Cardiac septum (tissue), 1 donor: ENCODE data around the gene ATP6V0A4. TPM values are rescaled to one million over a fixed set of nuclear protein-coding genes. Genes with fewer than 3 reads are reported as not detected.
"Not testable (repeated sequence)": the region's sequence is repeated elsewhere in the genome, so short reads cannot be mapped to it uniquely, and the experiment has no call there.

Experiments used
- DNase-seq: peaks from one replicate; pipeline ENCODE4 v3.0.0-alpha.2; 2020; ENCODE audit warnings: low spot score
- intact Hi-C: fragments of 100-400 bp; cut with DNase I; formaldehyde crosslinking; loops from one replicate; pipeline ENCODE4 v1.14.0; 2022
- long read RNA-seq: library from polyadenylated mRNA; unstranded; transcript quantifications from one replicate; pipeline ENCODE4 v2.0.0, GENCODE V29; 2021
- total RNA-seq: library from RNA; stranded (reverse); fragmentation: NEBNext Ultra II Directional; extraction: Animal tissue kit (Norgen Biotek cat#: 25700); gene quantifications from one replicate; pipeline ENCODE4 v1.2.1, GENCODE V29; 2021
- donor health status: DM: no; HTN: no; CAD: no.

ATP6V0A4 gene
- total RNA-seq: not detected
- long read RNA-seq: 0 reads

DNA sequence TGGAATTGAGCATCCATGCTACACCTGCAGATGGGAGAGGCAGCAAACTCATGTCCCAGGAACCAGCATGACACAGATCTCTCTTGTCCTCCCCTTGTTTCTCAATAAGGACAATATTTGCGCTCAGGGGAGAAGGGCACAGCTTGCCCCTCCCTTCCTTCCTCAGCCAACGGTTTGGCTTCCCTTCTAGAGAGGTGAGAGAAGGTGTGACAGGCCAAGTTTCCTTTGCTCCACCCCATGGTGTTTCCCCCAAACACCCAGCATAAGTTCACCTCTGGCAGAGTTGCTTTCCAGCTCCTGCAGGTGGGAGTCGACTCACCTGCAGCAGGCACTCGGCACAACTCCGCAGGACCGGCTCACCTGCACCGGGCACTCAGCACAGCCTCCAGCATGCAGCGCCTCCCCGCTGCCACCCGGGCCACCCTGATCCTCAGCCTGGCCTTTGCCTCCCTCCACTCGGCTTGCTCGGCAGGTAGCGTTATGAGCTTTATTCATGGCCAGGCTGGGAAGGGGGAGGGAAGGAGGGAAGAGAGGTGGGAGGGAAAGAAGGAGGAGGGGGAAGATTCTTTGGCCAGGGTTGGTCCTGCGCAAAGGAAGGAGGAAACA, at the start of gene ATP6V0A4, which contains the start of gene TMEM213:
ATP6V0A4 (minus strand) TSS at position 482 of the 606 bp plus-strand sequence. CDS start 26,949 bp downstream, outside the sequence.
TMEM213 (plus strand) TSS at position 280 of the 606 bp plus-strand sequence; CDS start at position 391, 111 bp downstream.
- no peak for DNase-seq
- intact Hi-C loops: no loop called here

DNA sequence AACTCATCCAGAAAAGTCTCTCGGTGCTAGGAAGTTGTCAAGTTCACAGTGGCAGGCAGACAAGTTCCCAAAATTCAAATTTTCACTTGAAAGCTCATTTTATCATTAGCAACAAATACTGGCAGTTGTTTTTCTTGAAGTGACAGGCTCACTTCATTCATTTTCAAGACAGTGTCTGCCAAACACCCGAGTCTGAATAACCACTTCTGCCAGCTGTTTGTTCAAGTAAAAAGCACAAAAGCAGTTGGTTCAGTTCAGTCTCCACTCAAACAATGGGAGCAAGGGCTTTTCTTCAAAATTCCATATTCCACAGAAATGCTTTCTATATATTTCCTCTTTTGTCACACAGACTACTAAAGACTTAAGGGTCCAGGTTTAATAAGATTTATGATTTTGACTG, 47.7 kb upstream of the ATP6V0A4 start:
- intact Hi-C loops: no loop called here
- DNase-seq: no peak

DNA sequence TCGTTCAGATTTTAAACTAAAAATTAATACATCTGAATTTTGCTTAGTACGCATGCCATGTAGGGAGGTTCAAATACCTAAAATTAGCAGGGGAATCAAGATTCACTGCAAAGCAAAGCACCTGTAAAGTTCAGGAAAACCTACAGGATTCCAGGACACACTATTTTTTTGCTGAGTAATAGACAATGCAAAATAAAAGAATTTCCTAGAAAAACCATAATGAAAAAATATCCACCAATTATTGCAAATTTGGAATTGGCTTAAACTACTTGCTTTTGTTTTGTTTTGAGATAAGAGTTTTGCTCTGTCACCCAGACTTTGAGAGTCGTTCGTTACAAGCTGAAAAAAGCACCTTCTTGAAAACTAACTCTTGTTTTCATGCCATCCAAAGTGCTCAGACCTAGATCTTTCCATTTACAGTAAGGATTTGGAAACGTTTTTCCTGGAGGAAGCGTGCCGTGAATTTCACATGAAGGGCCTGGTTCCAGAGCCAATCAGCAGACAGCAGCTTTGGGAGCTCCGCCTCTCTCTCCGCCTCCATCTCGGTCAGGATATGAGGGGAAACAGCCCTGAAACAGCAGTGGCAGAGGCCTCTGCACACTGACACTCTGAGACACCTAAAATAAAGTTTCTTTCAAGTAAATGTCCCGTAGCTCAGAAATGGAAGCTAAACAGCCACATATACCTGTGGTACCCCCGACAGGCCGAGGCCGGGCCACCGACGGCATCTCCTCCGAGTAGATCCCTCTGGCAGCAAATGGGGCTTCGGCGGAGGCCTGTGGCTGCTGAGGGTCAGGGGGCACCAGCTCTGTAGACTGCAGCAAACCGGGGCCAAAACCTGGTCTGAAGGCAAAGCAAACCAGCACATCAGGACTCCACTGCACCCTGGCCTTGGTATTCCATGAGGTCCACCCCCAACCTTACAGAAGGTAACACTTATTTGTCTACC, 45.9 kb upstream of the ATP6V0A4 start:
- no peak for DNase-seq
- intact Hi-C loops: no loop called here

DNA sequence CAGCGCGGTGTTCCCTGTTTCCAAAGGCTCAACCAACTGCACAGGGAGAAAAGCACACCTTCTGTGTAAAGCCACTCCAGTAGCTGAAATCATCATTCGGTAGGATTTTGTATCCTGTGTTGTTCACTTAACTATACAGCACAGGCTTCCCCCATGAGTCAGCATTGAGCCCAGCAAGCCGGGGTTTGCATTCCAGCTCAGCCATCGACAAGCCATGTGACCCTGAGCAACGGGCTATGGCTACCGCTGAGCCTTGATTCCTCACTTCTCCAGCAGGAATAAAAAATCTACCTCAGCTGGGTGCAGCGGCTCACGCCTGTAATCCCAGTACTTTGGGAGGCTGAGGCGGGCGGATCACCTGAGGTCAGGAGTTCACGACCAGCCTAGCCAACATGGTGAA, 44.1 kb upstream of the ATP6V0A4 start:
- no peak for DNase-seq
- intact Hi-C loops: no loop called here

DNA sequence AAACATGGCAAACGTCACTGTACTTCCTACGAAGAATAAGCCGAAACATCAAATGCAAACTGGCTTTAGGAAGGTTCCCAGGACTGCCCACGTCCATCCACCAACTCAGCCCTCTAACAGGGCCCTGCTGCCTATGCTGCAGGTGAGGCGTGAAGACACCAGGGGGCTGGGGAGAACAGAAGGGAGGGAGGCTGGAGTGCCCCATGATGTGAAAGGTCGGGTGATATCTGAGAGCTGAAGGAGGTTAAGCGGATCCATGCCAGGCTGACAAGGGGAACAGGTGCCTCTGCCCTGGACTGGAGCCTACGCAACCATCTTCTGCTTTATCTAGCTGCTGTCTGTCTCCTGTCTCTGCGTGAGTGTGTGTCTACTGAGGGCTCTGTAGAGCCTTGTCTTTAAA, 40.2 kb upstream of the ATP6V0A4 start:
- intact Hi-C loops: no loop called here
- DNase-seq: no peak

DNA sequence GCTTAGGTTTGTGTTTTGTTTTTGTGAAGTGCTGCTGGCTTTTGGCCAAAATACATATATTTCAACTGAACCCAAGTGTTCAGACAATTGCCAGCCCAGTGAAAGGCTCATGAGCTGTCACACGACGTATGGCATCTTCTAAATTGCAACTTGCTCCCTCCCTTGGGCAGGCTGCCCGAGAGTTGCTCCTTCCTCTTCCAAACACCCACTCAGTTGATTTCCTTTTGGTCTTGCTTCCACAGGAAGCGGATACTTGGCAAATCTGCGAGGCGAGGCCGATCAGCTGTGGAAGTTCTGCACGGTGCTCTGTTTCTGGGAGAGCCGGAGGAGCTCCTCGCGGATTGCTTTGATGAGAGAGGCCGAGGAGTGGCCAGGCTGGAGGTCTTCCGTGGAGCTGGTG, 39.6 kb upstream of the ATP6V0A4 start:
- no peak for DNase-seq
- intact Hi-C loops: no loop called here

DNA sequence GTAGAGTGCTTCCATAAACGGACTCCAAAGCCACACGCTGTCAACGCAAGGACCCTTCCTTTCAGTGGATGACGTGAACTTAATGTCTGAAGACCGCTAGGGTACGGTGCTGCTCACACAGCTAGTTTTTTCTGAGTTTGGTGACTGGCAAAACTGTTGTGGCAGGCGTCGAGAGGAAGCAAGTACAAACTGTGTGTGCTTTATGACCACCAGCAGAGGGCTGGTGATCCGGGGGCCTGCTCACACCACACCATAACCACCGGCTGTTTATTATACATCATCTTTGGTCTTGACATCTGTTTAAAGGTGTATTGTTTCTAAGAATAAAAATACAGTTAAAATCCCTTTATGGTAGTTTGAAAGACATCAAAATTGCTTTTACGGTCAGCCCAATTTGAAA, 37.1 kb upstream of the ATP6V0A4 start:
- DNase-seq: no peak
- intact Hi-C loops: no loop called here

DNA sequence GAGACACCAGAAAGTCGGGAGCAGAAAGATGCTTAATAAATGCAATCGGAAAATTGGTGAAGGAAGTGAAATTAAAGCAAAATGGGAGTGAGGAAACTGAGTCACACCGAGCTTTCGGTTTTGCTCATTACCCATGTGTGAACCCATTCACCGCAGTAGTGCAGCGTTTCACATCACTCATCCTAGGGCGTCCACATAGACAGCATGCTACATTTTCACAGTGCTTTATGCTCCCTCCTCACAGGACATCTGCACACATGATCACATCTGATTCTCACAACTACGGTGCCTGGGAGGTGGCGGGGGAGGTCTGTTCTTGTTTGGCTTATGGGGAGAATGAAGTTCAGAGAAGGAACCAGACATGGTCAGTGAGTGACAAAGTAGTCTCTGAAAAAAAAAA, 36.6 kb upstream of the ATP6V0A4 start:
- intact Hi-C loops: no loop called here
- no peak for DNase-seq

DNA sequence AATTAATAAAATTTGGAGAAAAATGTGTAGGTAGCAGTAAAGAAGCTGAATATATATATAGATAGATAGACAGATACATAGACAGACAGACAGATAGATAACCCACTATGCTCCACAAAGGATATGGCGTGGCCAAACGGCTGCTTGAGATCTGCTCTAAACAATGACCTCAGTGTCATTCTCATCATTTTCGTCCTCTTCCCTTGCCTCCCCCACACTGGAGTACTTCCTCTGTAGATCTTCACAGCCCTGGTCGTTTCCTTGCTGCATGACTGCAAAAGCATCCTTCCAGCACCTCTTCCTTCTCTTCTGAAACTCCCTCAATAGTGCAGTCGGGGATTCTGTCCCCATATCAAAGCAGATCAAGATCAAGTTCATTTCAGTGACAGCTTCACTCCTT, 35.6 kb upstream of the ATP6V0A4 start:
- DNase-seq: no peak
- intact Hi-C loops: no loop called here

DNA sequence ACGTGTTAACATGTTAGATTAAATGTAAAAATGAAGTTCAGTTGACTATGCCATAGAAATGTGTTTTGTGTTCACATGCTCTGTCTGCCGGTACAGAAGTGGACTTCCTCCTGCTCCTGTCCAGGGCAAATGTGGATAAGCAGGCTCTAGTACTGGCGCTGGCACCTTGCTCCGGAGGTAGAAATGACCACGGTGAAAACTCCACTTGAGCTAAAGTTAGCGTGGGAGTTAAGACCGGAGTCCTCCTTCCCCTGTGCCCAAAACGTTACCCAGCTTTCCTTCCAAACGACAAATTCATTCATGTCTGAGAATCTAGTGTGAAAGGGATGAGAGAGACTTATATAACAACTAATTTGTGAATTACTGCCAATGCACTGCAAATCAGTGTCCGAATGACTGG, 35.0 kb upstream of the ATP6V0A4 start:
- DNase-seq: no peak
- intact Hi-C loops: no loop called here

DNA sequence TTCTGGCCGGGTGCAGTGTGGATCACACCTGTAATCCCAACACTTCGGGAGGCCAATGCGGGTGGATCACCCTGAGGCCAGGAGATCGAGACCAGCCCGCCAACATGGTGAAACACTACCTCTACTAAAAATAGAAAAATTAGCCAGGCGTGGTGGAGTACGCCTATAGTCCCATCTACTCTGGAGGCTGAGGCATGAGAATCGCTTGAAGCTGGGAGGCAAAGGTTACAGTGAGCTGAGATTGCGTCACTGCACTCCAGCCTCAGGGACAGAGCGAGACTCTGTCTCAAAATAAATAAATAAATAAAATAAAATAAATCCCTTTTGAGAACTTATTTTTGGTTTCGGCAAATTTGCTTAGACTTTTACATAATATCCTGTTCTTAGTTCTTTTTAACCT, 31.3 kb upstream of the ATP6V0A4 start:
- intact Hi-C loops: no loop called here
- no peak for DNase-seq

DNA sequence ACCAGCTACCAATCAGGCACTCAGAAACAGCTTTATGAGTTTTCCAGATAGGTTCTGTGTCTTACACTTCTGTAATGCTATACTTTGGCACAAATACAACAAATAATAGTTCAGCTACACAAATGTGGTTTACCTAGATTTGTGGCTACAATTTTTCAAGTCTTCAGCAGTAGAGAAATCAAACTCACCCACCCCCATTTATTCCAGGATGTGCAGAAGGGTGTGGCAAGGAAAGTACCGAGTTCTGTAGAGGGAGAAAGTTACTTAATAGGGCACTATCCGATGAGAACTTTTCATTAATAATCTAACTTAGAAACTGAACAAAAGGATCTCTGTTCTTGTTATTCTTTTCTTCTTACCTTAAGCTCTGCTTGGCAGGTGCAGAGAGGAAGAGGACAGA, 30.3 kb upstream of the ATP6V0A4 start:
- DNase-seq: no peak
- intact Hi-C loops: no loop called here

DNA sequence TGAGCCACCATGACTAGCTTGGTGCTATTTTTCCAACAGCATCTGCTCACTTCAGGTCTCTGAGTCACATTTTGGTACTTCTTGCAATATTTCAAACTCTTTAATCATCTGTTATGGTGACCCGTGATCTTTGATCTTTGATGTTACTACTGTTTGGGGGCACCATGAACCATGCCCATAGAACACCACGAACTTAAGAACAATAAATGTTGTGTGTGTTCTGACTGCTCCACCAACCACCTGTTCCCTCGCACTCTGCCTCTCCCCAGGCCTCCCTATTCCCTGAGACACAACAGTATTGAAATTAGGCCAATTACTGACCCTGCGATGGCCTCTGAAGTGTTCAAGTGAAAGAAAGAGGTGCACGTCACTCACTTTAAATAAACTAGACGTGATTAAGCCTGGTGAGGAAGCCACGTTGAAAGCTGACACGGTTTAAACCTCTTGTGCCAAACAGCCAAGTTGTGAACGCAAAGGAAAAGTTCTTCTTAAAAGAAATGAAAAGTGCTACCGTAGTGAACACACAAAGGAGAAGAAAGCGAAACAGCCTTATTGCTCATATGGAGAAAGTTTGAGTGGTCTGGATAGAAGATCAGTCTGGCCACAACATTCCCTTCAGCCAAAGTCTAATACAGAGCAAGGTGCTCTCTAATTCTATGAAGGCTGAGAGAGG, 27.2 kb upstream of the ATP6V0A4 start:
- intact Hi-C loops: no loop called here
- DNase-seq: no peak

DNA sequence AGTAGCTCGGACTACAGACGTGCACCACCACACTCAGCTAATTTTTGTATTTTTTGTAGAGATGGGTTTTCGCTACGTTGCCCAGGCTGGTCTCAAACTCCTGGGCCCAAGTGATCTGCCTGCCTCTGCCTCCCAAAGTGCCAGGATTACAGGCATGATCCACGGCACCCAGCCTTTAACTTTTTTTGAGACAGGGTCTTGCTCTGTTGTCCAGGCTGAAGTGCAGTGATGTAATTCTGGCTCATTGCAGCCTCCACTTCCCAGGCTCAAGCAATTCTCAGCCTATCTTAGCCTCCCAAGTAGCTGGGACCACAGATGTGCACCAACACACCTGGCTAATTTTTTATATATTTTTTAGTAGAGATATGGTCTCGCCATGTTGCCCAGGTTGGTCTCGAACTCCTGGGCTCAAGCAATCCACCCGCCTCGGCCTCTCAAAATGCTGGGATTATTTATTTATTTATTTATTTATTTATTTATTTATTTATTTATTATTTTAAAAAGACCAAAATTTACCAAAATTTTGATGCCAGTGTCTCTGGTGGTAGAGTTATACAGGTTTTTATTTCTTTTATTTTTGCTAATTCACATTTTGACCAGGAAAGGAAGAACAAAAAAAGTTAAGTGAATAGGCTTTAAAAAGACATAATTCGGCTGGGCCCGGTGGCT, 25.0 kb upstream of the ATP6V0A4 start:
- intact Hi-C loops: no loop called here
- DNase-seq: no peak

DNA sequence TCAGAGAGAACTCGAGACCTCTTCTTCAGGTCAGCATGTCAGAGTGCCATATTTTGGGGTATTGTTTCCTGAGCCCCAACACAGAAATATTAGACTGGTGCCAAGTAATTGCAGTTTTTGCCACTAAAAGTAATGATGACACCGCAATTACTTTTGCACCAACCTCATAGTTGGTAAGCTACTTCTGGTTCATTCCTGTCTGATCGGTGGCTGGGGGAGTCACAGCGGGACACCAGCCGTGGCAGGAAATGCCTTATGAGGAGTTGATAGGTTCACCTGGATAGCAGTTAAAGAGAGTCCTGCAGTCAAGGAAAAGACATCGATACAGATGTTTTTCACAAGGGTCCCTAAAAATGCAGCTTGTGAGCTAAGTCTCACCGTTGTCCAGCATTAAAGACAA, 23.9 kb upstream of the ATP6V0A4 start:
- no peak for DNase-seq
- intact Hi-C loops: no loop called here

DNA sequence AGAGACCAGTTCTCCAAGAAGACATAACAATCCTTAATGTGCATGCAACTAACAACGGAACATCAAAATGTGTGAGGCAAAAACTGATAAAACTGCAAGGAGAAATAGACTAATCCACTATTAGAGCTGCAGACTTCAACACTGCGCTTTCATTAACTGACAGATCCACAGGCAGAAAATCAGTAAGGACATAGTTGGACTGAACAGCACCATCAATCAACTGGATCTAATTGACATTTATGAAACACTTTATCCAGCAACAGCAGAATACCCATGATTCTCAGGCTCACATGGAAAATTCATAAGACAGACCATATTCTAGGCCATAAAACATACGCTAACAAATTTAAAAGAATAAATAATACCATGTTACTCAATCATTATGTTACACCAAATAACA, 21.6 kb upstream of the ATP6V0A4 start:
- intact Hi-C loops: no loop called here
- no peak for DNase-seq

DNA sequence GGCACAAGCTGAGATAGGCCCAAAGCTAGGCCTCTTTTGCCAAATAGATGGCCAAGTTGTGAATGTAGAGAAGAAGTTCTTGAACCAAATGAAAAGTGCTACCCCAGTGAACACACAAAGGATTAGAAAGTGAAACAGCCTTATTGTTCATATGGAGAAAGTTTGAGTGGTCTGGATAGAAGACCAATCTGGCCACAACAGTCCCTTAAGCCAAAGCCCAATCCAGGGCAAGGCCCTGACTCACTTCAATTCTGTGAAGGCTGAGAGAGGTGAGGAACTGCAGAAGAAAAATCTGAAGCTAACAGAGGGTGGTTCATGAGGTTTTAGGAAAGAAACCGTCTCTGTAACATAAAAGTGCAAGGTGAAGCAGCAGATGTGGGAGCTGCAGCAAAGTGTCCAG, 18.7 kb upstream of the ATP6V0A4 start:
- no peak for DNase-seq
- intact Hi-C loops: no loop called here

DNA sequence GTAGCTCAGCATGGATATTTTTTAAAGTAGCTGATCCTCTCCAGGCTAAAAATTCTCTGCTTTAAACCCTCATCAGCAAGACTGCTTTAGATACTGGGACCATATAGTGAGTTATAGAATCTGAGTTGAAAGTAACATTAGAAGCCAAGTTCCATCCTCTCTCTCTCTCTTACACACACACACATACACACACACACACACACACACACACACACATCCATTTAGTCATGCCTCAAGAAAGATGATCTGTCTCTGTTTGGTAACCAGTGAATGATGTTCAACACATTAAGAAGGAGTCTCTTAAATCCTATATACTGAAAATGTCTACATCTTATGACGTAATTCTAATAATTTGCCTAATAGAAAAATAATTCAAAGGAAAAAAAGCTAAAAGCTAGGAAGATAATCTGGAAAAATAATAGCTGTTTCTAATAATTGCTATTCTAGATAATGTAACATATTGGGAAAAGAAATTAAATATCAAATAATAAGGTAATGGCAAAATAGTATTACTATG, 16.9 kb upstream of the ATP6V0A4 start:
- DNase-seq: no peak
- intact Hi-C loops: no loop called here

DNA sequence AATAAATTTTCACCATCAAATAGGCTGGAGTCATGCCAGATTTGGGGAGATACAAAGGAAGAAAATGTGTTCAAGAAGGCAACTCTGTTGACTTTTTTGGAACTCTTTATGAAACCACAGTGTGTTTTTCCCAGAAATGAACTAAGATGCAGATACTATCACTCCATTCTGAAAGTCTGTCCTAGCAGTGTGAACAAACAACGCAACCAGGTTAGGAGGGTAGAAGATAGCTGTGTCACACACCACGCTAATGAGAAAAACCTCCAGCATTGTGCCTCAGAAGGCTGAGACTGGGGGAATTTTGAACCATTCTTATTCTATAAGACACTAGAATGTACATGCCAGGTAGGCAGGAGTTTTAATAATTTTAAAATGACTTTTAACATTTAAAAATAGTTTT, 15.9 kb upstream of the ATP6V0A4 start:
- no peak for DNase-seq
- intact Hi-C loops: no loop called here

DNA sequence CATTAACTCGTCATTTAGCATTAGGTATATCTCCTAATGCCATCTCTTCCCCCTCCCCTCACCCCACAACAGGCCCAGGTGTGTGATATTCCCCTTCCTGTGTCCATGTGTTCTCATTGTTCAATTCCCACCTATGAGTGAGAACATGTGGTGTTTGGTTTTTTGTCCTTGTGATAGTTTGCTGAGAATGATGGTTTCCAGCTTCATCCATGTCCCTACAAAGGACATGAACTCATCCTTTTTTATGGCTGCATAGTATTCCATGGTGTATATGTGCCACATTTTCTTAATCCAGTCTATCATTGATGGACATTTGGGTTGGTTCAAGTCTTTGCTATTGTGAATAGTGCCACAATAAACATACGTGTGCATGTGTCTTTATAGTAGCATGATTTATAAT, 13.3 kb upstream of the ATP6V0A4 start:
- DNase-seq, intact Hi-C loops: not testable (repeated sequence)
